ENCODE results near the gene CACNA1H. TPM values are rescaled to one million over a fixed set of nuclear protein-coding genes. Genes with fewer than 3 reads are reported as not detected.

Gene CACNA1H
- total and polyA plus RNA-seq, 2 of the 4 experiments (the other 2 are of a cell fraction) = 1.6 to 5.8 TPM

DNA sequence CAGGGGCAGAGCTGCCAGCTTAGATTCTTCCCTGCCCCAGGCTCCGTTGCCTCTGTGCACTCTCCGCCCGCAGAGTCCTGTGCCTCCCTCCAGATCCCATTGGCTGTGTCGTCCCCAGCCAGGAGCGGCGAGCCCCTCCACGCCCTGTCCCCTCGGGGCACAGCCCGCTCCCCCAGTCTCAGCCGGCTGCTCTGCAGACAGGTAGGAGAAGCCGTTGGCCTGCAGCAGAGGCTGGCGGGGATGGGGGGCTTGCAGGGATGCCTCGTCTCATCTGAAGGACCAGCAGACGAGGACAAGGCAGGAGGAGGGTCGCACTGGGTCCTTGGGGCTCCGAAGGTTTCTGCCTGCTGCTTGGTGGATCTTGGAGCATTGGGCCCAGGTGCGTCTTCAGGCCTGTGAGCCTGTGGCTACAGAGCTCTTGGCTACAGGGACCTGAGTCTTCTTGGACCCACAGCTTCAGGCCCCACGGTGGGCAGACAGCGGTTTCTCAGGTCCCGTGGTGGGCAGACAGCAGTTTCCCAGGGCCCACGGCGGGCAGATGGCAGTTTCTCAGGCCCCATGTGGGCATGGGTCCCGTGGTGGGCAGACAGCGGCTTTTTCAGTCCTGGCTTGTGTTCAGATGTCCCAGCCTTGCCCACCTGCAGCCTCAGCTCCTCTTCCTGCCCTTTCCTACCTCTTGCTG lies 66.2 kb downstream of the CACNA1H start:
- DNase-seq (no peak), ATAC-seq (ENCODE audit: low read depth) (no peak)
- no peak overlapping the region for H2AFZ ChIP-seq (replicated peaks; ENCODE audit: low read length, poor library complexity)
- BruUV-seq (replicated peaks) = no TSS peak
- dilution Hi-C loops (cut with HindIII; ENCODE audit: low sequenced_read_pairs, unreplicated experiment) = no loop called here
- H4K5ac ChIP-seq (ENCODE audit: low read depth, low read length) = no peak overlapping the region
- no peak overlapping the region for H3K14ac ChIP-seq (replicated peaks; ENCODE audit: low read depth, low read length)
- peaks cover 2% of the 10 kb centered on the region; the same call in 1 of the 2 replicates for H3K36me3 ChIP-seq (ENCODE audit: control insufficient read depth, insufficient read depth, low read length)
- no peak overlapping the region for H3K4me2 ChIP-seq (ENCODE audit: low read depth, low read length)
- no peak overlapping the region for H2BK15ac ChIP-seq (ENCODE audit: low read depth, low read length)
- H2BK120ac ChIP-seq (ENCODE audit: low read depth, low read length) = no peak overlapping the region
- no peak overlapping the region for H2AK9ac ChIP-seq (replicated peaks; ENCODE audit: low read depth, low read length, poor library complexity)
- no peak overlapping the region for H3K27ac ChIP-seq (ENCODE audit: insufficient read depth, low read length)
- no peak overlapping the region for H3K9ac ChIP-seq (ENCODE audit: low read depth, low read length)
- no peaks in the 10 kb centered on the region for H3K4me1 ChIP-seq (ENCODE audit: control insufficient read depth, insufficient read depth, low read length)
- H3K18ac ChIP-seq (ENCODE audit: low read depth, low read length) = no peak overlapping the region
- H2BK5ac ChIP-seq (ENCODE audit: low read depth, low read length, poor library complexity, severe bottlenecking) = no peak overlapping the region
- H3K23ac ChIP-seq (ENCODE audit: low read depth, low read length) = no peak overlapping the region
- 78% methylated on average over 15 of the region's 24 CpGs; no CpG with 5 or more reads in 1 of the 2 experiments for WGBS, 2 experiments (ENCODE audit: extremely low coverage in 2 of 2, insufficient read length in 1 of 2)
- H3K4me3 ChIP-seq (ENCODE audit: insufficient read depth, low read depth, low read length) = no peak overlapping the region
- no peak overlapping the region for H4K8ac ChIP-seq (ENCODE audit: low read depth in 2 of 2, low read length in 2 of 2)
- intact Hi-C loops (cut with micrococcal nuclease) = no loop called here
- no peak overlapping the region for H3K56ac ChIP-seq (ENCODE audit: extremely low read depth, insufficient read depth, low read length)
- H3K27me3 ChIP-seq (ENCODE audit: control insufficient read depth, insufficient read depth, low read length) = no peaks in the 10 kb centered on the region
- no peak for TF ChIP-seq MXI1 (IDR thresholded peaks at IDR 0.05; ENCODE audit: borderline replicate concordance, low read depth, low read length)
- no peak for TF ChIP-seq SMC3 (IDR thresholded peaks at IDR 0.05; ENCODE audit: low read depth, low read length)
- TF ChIP-seq, protein P1, sequence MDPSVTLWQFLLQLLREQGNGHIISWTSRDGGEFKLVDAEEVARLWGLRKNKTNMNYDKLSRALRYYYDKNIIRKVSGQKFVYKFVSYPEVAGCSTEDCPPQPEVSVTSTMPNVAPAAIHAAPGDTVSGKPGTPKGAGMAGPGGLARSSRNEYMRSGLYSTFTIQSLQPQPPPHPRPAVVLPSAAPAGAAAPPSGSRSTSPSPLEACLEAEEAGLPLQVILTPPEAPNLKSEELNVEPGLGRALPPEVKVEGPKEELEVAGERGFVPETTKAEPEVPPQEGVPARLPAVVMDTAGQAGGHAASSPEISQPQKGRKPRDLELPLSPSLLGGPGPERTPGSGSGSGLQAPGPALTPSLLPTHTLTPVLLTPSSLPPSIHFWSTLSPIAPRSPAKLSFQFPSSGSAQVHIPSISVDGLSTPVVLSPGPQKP (IDR thresholded peaks at IDR 0.05; ENCODE audit: borderline replicate concordance, low read depth, low read length) = no peak
- TF ChIP-seq CHD1 (IDR thresholded peaks at IDR 0.05; ENCODE audit: low read depth, low read length) = no peak
- no peak for TF ChIP-seq MAZ (IDR thresholded peaks at IDR 0.05; ENCODE audit: borderline replicate concordance, low read depth, low read length)
- no peak for TF ChIP-seq CEBPB (IDR thresholded peaks at IDR 0.05; ENCODE audit: low read depth, low read length)
- TF ChIP-seq RFX5 (IDR thresholded peaks at IDR 0.05; ENCODE audit: low read depth, low read length) = no peak
- no peak for TF ChIP-seq BHLHE40 (IDR thresholded peaks at IDR 0.05; ENCODE audit: low read depth, low read length)
- TF ChIP-seq MAFK (IDR thresholded peaks at IDR 0.05; ENCODE audit: low read depth, low read length) = no peak
- no peak for TF ChIP-seq POLR2A (IDR thresholded peaks at IDR 0.05; ENCODE audit: low read depth, low read length)
- TF ChIP-seq FOS (IDR thresholded peaks at IDR 0.05; ENCODE audit: low read depth, low read length) = no peak
- TF ChIP-seq, protein P2, sequence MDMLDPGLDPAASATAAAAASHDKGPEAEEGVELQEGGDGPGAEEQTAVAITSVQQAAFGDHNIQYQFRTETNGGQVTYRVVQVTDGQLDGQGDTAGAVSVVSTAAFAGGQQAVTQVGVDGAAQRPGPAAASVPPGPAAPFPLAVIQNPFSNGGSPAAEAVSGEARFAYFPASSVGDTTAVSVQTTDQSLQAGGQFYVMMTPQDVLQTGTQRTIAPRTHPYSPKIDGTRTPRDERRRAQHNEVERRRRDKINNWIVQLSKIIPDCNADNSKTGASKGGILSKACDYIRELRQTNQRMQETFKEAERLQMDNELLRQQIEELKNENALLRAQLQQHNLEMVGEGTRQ (IDR thresholded peaks at IDR 0.05; ENCODE audit: low read depth, low read length) = no peak
- no peaks in the 10 kb centered on the region for H4K20me1 ChIP-seq (ENCODE audit: insufficient read depth, low read length)
- no peak overlapping the region for H4K91ac ChIP-seq (ENCODE audit: insufficient read depth, low read depth, low read length)
- POLR2A ChIA-PET (ENCODE audit: unreplicated experiment) = no interaction called here
- H3K4ac ChIP-seq (ENCODE audit: low read depth, low read length) = no peak overlapping the region
- CTCF ChIA-PET = no interaction called here
- no peak overlapping the region for H2AK5ac ChIP-seq (ENCODE audit: low read depth, low read length)
- no peaks in the 10 kb centered on the region for H3K9me1 ChIP-seq (ENCODE audit: insufficient read depth, low read length)
- no peaks in the 10 kb centered on the region for H3K9me3 ChIP-seq (ENCODE audit: control insufficient read depth, insufficient read depth, low read length)
- no peaks in the 10 kb centered on the region for H3K79me1 ChIP-seq (ENCODE audit: low read depth in 1 of 2, low read length in 2 of 2)
- in situ Hi-C loops (cut with MboI; ENCODE audit: low sequenced_read_pairs) = loop anchor here (25.0 kb wide), 1 partner anchor 407 kb away; the partner anchor contains the start of gene GNG13
- H2BK20ac ChIP-seq (ENCODE audit: low read depth, low read length) = no peak overlapping the region
